Panc1 (cell line): ENCODE results near the gene PTGDR2. TPM values are rescaled to one million over a fixed set of nuclear protein-coding genes. Genes with fewer than 3 reads are reported as not detected.

Source experiments
- ATAC-seq: fragments of 200-7000 bp; cut with Tn5 transposase; 2 replicates; pipeline ENCODE4 v1.9.1; 2020; ENCODE audit warnings: mild to moderate bottlenecking, moderate library complexity
- BruUV-seq: library from RNA; stranded (reverse); fragments of 400-500 nt; replicated peaks from 2 replicates; lab custom pipeline; 2021; lab: Mats Ljungman, UMichigan
- CTCF ChIA-PET: fragments of 300-600 bp; sonication (Branson Sonifier 250); formaldehyde crosslinking; loops from one replicate; lab custom pipeline; 2022; ENCODE audit warnings: antibody characterized with exemption; lab: Charles Lee
- POLR2A ChIA-PET: fragments of 300-600 bp; sonication (Branson Sonifier 250); formaldehyde crosslinking; loops from one replicate; lab custom pipeline; 2022; ENCODE audit warnings: antibody characterized with exemption; lab: Charles Lee
- DNase-seq: peaks from one replicate; pipeline ENCODE4 v3.0.0-alpha.2; 2010; ENCODE audit warnings: low read depth, low spot score
- H3K27ac ChIP-seq: 2 replicates; pipeline ENCODE4 v1.5.1; 2011; ENCODE audit warnings: mild to moderate bottlenecking, low read length, inconsistent platforms
- H3K27me3 ChIP-seq: fragments of 200-500 bp; sonication (Bioruptor generic); 2 replicates; pipeline ENCODE4 v1.6.0; 2014; ENCODE audit warnings: low read length, inconsistent platforms; ENCODE audit not compliant: control insufficient read depth, insufficient read depth
- H3K36me3 ChIP-seq: fragments of 200-500 bp; sonication (Bioruptor generic); 2 replicates; pipeline ENCODE4 v1.5.1; 2014; ENCODE audit warnings: inconsistent platforms, mild to moderate bottlenecking, low read length, moderate library complexity; ENCODE audit not compliant: control insufficient read depth, insufficient read depth
- H3K4me1 ChIP-seq: 2 replicates; pipeline ENCODE4 v1.5.1; 2011; ENCODE audit warnings: inconsistent platforms, mild to moderate bottlenecking, low read length, moderate library complexity; ENCODE audit not compliant: control insufficient read depth, insufficient read depth
- H3K4me3 ChIP-seq, 2 experiments: 2 replicates each; pipeline ENCODE4 v1.5.1; 2011 to 2012; ENCODE audit warnings: low read depth in 2 of 2, low read length in 2 of 2, mild to moderate bottlenecking in 2 of 2, inconsistent platforms in 1 of 2, moderate library complexity in 1 of 2
- H3K9me3 ChIP-seq: fragments of 200-500 bp; sonication (Bioruptor generic); 2 replicates; pipeline ENCODE4 v1.5.1; 2014; ENCODE audit warnings: low read depth, mild to moderate bottlenecking, inconsistent platforms, low read length, moderate library complexity; ENCODE audit not compliant: control insufficient read depth, insufficient read depth
- POLR2AphosphoS5 ChIP-seq: IDR thresholded peaks from 2 replicates; pipeline ENCODE4 v1.6.1; 2012; ENCODE audit warnings: mild to moderate bottlenecking, low read depth, low read length, moderate library complexity
- REST ChIP-seq, 2 experiments: IDR thresholded peaks; 2 replicates each; pipeline ENCODE4 v1.6.1; 2011 to 2012; ENCODE audit warnings: low read depth in 2 of 2, control low read depth in 1 of 2, low read length in 1 of 2, mild to moderate bottlenecking in 1 of 2, moderate library complexity in 1 of 2; ENCODE audit not compliant: insufficient read depth in 1 of 2
- SIN3A ChIP-seq: IDR thresholded peaks from 2 replicates; pipeline ENCODE4 v1.6.1; 2012; ENCODE audit warnings: low read depth, mild to moderate bottlenecking, low read length, moderate library complexity, borderline replicate concordance; ENCODE audit not compliant: insufficient read depth
- TCF7L2 ChIP-seq: IDR thresholded peaks from 2 replicates; pipeline ENCODE4 v1.6.1; 2011; ENCODE audit warnings: mild to moderate bottlenecking, low read depth, low read length, inconsistent platforms
- in situ Hi-C: cut with HindIII; loops from 2 replicates; pipeline ENCODE4 v1.10.0; 2016; ENCODE audit warnings: low sequenced_read_pairs, low pct_unique_long_range_greater_than_20kb
- intact Hi-C: fragments of 100-400 bp; cut with micrococcal nuclease; formaldehyde crosslinking; loops from one replicate; pipeline ENCODE4 v1.10.0; 2022; ENCODE audit not compliant: unreplicated experiment
- total RNA-seq: library from RNA; stranded (reverse); gene quantifications from one replicate; pipeline ENCODE4 v1.2.1, GENCODE V29; 2021; ENCODE audit not compliant: unreplicated experiment
- TF ChIP-seq, protein P1 (sequence below): fragments of 450-650 bp; IDR thresholded peaks from 2 replicates; pipeline ENCODE4 v1.5.1; 2017; ENCODE audit warnings: mild to moderate bottlenecking

PTGDR2 gene
- total RNA-seq, 1 experiment from 2014 or later = not detected

GRCh38 chr11:60872961-60873524, 17.3 kb upstream of the PTGDR2 start:
- TF ChIP-seq SIN3A (no peak), TCF7L2 (no peak), REST (IDR thresholded peaks at IDR 0.05; ENCODE audit: insufficient read depth in 1 of 2, low read depth in 2 of 2, low read length in 1 of 2) (no peak), POLR2AphosphoS5 (no peak)
- TF ChIP-seq, protein P1, sequence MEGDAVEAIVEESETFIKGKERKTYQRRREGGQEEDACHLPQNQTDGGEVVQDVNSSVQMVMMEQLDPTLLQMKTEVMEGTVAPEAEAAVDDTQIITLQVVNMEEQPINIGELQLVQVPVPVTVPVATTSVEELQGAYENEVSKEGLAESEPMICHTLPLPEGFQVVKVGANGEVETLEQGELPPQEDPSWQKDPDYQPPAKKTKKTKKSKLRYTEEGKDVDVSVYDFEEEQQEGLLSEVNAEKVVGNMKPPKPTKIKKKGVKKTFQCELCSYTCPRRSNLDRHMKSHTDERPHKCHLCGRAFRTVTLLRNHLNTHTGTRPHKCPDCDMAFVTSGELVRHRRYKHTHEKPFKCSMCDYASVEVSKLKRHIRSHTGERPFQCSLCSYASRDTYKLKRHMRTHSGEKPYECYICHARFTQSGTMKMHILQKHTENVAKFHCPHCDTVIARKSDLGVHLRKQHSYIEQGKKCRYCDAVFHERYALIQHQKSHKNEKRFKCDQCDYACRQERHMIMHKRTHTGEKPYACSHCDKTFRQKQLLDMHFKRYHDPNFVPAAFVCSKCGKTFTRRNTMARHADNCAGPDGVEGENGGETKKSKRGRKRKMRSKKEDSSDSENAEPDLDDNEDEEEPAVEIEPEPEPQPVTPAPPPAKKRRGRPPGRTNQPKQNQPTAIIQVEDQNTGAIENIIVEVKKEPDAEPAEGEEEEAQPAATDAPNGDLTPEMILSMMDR = no peak
- no peaks in the 10 kb centered on the region for H3K27me3 ChIP-seq
- DNase-seq = no peak

DNA sequence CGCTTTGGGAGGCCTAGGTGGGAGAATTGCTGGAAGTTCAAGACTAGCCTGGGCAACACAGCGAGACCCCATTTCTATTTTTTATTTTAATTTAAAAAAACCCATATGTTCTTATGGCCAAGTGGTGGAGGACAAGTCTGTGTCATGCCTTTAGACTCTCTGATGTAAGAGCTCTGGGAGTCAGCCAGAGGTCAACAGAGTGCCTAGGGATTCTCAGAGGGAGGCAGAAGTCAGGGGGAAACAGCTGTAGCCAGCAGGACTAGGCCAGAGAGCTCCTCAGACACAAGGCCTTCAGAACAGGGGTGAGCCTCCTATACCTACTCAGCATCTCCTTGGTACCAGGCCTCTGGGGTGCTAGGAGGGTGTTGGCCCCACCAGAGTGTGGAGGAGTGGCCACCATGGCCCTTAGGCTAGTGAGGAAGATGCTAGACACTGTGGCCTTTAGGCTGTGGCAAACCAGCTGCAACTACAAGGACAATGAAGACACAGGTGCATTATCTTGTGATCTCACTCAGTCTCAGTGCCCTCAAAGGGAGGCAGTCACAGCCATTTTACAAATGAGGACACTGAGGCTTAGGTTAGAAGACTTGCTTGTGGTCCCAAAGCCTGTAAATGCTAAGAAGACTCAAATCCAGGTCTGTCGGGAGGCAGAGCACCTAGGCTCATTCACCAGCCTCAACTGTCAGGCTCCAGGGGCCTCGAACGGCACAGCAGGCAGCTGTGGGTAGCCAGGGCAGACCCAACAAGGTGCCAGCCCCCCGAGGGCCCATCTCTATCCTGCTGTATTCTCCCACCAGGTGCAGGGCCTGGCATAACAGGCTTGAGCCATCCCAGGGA, 16.6 kb upstream of the PTGDR2 start:
- in situ Hi-C loops = no loop called here
- Histone ChIP-seq H3K27me3 (no peaks in the 10 kb centered on the region), H3K9me3 (no peaks in the 10 kb centered on the region), H3K4me3 (no peak overlapping the region), H3K36me3 (no peaks in the 10 kb centered on the region), H3K4me1 (no peaks in the 10 kb centered on the region), H3K27ac (no peak overlapping the region)
- DNase-seq (no peak), ATAC-seq (no peak)
- TF ChIP-seq SIN3A = no peak
- TF ChIP-seq, protein P1 = no peak
- TF ChIP-seq REST (IDR thresholded peaks at IDR 0.05; ENCODE audit: insufficient read depth in 1 of 2, low read depth in 2 of 2, low read length in 1 of 2) = no peak
- TF ChIP-seq POLR2AphosphoS5 = no peak
- TF ChIP-seq TCF7L2 = no peak
- intact Hi-C loops = no loop called here
- ChIA-PET POLR2A (no interaction called here), CTCF (no interaction called here)
- no TSS peak for BruUV-seq

More at GRCh38 chr11:60872961-60873524, 17.3 kb upstream of the PTGDR2 start:
- BruUV-seq = no TSS peak
- no peaks in the 10 kb centered on the region for H3K9me3 ChIP-seq
- ChIA-PET CTCF (no interaction called here), POLR2A (interaction anchor here (0.7 kb wide), 1 partner anchor 36 kb away, joined by 3 read pairs; no protein-coding TSS in a partner anchor)
- ATAC-seq = no peak
- in situ Hi-C loops = no loop called here
- intact Hi-C loops = no loop called here
- H3K4me1 ChIP-seq = no peaks in the 10 kb centered on the region
- no peak overlapping the region for H3K4me3 ChIP-seq
- no peaks in the 10 kb centered on the region for H3K36me3 ChIP-seq
- H3K27ac ChIP-seq = no peak overlapping the region
